Upper lobe of left lung (tissue), 6 donors: ENCODE data around the gene STARD9. TPM values are rescaled to one million over a fixed set of nuclear protein-coding genes. Genes with fewer than 3 reads are reported as not detected.

Experiments used
- ATAC-seq, 2 donors: fragments of 200-7000 bp; cut with Tn5 transposase; one replicate each; pipeline ENCODE4 v1.9.1; 2022; ENCODE audit warnings: mild to moderate bottlenecking in 2 of 2, moderate library complexity in 2 of 2; ENCODE audit not compliant: low FRiP score in 2 of 2
- DNase-seq, 2 donors: peaks; one replicate each; pipeline ENCODE4 v3.0.0-alpha.2; 2019 to 2020
- H3K27ac ChIP-seq, 4 donors: fragments of 200-600 bp; sonication (generic); one replicate each; pipeline ENCODE4 v1.5.1; 2016 to 2019
- H3K27me3 ChIP-seq, 4 donors: fragments of 200-600 bp; sonication (generic); one replicate each; pipeline ENCODE4 v1.5.1; 2017 to 2019
- H3K36me3 ChIP-seq, 4 donors: fragments of 200-600 bp; sonication (generic); one replicate each; pipeline ENCODE4 v1.5.1; 2016 to 2019
- H3K4me1 ChIP-seq, 4 donors: fragments of 200-600 bp; sonication (generic); one replicate each; pipeline ENCODE4 v1.5.1; 2018 to 2019
- H3K4me3 ChIP-seq, 4 donors: fragments of 200-600 bp; sonication (generic); one replicate each; pipeline ENCODE4 v1.5.1; 2017 to 2019; ENCODE audit warnings: mild to moderate bottlenecking in 2 of 4, moderate library complexity in 1 of 4
- H3K9me3 ChIP-seq, 4 donors: fragments of 200-600 bp; sonication (generic); one replicate each; pipeline ENCODE4 v1.5.1; 2018 to 2019
- EP300 ChIP-seq, 4 donors: sonication (generic); formaldehyde crosslinking; IDR thresholded peaks; one replicate each; pipeline ENCODE4 v1.5.1; 2017; ENCODE audit warnings: antibody characterized with exemption in 4 of 4, control low read depth in 2 of 4
- POLR2A ChIP-seq, 4 donors: fragments of 450-650 bp; IDR thresholded peaks; one replicate each; pipeline ENCODE4 v1.5.1; 2016 to 2017; ENCODE audit warnings: antibody characterized with exemption in 4 of 4, mild to moderate bottlenecking in 2 of 4
- POLR2AphosphoS5 ChIP-seq, 2 donors: sonication (generic); formaldehyde crosslinking; IDR thresholded peaks; one replicate each; pipeline ENCODE4 v1.5.1; 2017; ENCODE audit warnings: antibody characterized with exemption in 2 of 2
- WGBS, 2 donors: methylation state at CpG; one replicate each; pipeline ENCODE4 v1.1.5; 2017 to 2018; 5-methylcytosine and 5-hydroxymethylcytosine counted together
- total RNA-seq, 6 donors: library from RNA; depleted of rRNA in 4 of 6; stranded (reverse); fragments of >200 nt in 4 of 6; gene quantifications; one replicate each; pipeline versions ENCODE4 v1.1.0 to v1.2.1, GENCODE V29; 2016 to 2021
- TF ChIP-seq, protein P1 (sequence below), 6 experiments: fragments of 450-650 bp in 4 of 6; fragments of 200-600 bp in 2 of 6; sonication (generic) in 2 of 6; IDR thresholded peaks; one replicate each; pipeline ENCODE4 v1.5.1; 2016 to 2019; ENCODE audit warnings: antibody characterized with exemption in 6 of 6
- donor health status: DM: no; HTN: no; CAD: no; lungs with moderate emphysema.
- donor health status: DM: no; HTN: yes; CAD: no; lungs with severe emphysema.

Gene STARD9
- total RNA-seq, 6 donors from 2014 or later, result 14.6 to 141 (median 28.8) TPM

DNA sequence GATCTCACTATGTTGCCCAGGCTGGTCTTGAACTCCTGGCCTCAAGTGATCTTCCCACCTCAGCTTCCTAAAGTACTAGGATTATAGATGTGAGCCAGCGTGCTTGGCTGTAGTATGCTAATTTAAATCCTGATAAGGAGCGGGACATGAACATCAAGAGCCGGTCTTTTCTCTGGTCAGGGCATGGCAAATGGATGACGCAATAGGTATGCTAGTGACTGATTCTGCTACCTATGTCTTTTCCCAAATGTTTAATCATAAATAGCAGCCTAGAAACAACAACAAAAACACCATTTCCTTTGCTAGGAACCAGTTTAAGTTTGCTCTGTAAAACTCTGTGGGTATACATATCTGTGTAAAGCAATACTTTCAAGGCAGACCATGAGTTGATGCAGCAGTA, 64.7 kb downstream of the STARD9 start:
- ATAC-seq (no peak), DNase-seq (no peak)
- no peak overlapping the region for H3K4me3 ChIP-seq
- 92 to 97% methylated on average over 4 of the region's 4 CpGs for WGBS, 2 donors
- no peaks in the 10 kb centered on the region for H3K4me1 ChIP-seq
- peaks cover 4 to 49% (median 22%) of the 10 kb centered on the region in 4 donors for H3K36me3 ChIP-seq
- H3K27ac ChIP-seq, result no peak overlapping the region
- no peak for TF ChIP-seq POLR2AphosphoS5 (IDR thresholded peaks at IDR 0.05)
- no peak for TF ChIP-seq EP300 (IDR thresholded peaks at IDR 0.05)
- TF ChIP-seq, protein P1, sequence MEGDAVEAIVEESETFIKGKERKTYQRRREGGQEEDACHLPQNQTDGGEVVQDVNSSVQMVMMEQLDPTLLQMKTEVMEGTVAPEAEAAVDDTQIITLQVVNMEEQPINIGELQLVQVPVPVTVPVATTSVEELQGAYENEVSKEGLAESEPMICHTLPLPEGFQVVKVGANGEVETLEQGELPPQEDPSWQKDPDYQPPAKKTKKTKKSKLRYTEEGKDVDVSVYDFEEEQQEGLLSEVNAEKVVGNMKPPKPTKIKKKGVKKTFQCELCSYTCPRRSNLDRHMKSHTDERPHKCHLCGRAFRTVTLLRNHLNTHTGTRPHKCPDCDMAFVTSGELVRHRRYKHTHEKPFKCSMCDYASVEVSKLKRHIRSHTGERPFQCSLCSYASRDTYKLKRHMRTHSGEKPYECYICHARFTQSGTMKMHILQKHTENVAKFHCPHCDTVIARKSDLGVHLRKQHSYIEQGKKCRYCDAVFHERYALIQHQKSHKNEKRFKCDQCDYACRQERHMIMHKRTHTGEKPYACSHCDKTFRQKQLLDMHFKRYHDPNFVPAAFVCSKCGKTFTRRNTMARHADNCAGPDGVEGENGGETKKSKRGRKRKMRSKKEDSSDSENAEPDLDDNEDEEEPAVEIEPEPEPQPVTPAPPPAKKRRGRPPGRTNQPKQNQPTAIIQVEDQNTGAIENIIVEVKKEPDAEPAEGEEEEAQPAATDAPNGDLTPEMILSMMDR (IDR thresholded peaks at IDR 0.05), result no peak
- no peak for TF ChIP-seq POLR2A (IDR thresholded peaks at IDR 0.05)
- no peaks in the 10 kb centered on the region for H3K27me3 ChIP-seq
- no peaks in the 10 kb centered on the region for H3K9me3 ChIP-seq

DNA sequence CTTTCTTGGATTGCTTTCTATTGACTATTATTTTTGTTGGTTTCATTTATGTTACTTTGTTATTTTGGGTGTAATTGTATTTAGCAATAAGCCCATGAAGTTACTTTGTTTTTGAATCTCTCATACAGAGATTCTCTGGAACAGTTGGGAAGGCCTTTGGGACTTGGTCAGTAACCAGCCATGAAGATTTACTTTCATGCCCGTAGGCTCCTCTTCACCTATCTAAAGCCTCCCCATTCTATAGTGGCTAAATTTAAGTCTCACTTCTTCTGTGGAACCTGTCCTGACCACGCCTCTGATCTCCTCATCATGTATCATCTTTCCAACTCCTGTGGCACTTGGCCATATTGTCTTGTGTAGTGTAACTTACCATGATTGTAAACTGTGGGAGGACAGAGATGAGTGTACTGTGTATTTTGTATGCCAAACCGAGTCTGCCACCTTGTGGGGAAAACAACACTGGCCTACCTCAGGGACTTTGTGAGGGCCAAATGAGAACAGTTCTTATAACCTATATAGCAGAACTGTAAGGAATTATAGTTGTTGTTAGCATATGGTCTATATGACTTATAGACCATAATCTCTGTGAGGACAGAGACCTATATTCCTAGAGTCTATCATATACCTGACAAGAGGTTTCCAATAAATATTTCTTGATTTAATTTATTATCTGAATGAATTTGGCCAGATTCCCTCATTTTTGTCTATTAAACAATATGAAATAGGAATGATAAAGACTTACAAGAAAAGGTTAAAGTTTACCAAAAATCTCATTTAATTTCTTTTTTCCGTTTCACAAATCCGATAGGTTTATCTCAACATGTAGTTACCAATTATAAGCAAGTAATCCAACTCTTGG, 75.0 kb downstream of the STARD9 start:
- TF ChIP-seq POLR2A (IDR thresholded peaks at IDR 0.05), result no peak
- TF ChIP-seq POLR2AphosphoS5 (IDR thresholded peaks at IDR 0.05), result no peak
- TF ChIP-seq EP300 (IDR thresholded peaks at IDR 0.05), result no peak
- TF ChIP-seq, protein P1 (IDR thresholded peaks at IDR 0.05), result peak; percentile 63 to 82 (median 72)
- Histone ChIP-seq H3K27me3 (no peaks in the 10 kb centered on the region), H3K4me1 (peaks cover 0 to 13% (median 0%) of the 10 kb centered on the region in 4 donors), H3K27ac (no peak overlapping the region), H3K4me3 (no peak overlapping the region), H3K36me3 (peaks cover 0 to 32% (median 3%) of the 10 kb centered on the region in 4 donors), H3K9me3 (no peaks in the 10 kb centered on the region)
- DNase-seq (peak in 1 of 2 donors; percentile 58), ATAC-seq (peak; percentile 90)
- 60 to 65% methylated on average over 5 of the region's 5 CpGs for WGBS, 2 donors

DNA sequence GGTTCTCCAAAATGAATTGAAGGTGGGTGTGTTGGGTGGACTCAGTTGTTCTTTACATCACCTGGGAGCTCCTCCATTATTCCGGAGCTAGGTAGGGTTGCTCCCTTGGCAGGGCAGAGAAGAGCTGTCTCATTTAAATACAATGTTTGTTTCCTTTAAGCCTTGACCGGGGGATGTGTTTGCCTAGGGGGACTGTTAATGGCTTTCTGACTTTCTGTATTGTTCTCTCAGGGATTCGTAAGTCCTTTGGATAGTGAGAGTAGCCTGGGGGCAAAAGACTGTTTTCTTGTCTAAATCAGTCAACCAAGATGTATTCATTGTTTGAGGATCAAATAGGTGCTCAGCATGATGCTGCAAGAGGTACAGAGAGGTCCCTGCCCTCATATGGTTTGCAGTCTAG, 90.4 kb downstream of the STARD9 start:
- no peak for ATAC-seq
- peaks cover 0 to 89% (median 23%) of the 10 kb centered on the region in 4 donors for H3K36me3 ChIP-seq
- no peaks in the 10 kb centered on the region for H3K9me3 ChIP-seq
- 83% methylated on average over 3 of the region's 3 CpGs for WGBS, 2 donors
- no peak overlapping the region for H3K4me3 ChIP-seq
- no peak overlapping the region for H3K27ac ChIP-seq
- TF ChIP-seq EP300 (IDR thresholded peaks at IDR 0.05), result no peak
- TF ChIP-seq, protein P1 (IDR thresholded peaks at IDR 0.05), result no peak
- TF ChIP-seq POLR2AphosphoS5 (IDR thresholded peaks at IDR 0.05), result no peak
- TF ChIP-seq POLR2A (IDR thresholded peaks at IDR 0.05), result no peak
- no peaks in the 10 kb centered on the region for H3K27me3 ChIP-seq
- DNase-seq, result no peak
- H3K4me1 ChIP-seq, result no peaks in the 10 kb centered on the region

DNA sequence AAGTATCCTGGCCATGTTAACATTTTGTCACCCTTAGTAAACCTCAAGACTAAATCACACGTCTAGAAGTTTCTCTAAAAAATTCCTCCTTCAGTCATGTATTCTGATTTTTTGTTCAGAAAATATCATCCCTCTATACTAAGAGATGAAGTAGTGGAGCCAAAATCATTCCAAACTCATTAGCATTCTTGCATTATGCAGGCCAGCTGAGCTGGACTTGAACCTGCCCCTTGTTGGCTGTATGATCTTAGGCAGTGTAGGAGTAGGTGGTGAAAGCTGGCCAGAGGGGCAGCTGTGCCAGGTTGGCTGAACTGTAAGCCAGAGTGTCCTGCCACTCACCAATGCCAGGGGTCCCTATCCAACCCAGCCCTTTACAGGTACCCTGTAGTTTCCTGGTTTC, 92.4 kb downstream of the STARD9 start:
- WGBS, 2 donors, result 88 to 96% methylated on average over 1 of the region's 1 CpG
- peaks cover 0 to 81% (median 27%) of the 10 kb centered on the region in 4 donors for H3K36me3 ChIP-seq
- TF ChIP-seq, protein P1 (IDR thresholded peaks at IDR 0.05), result no peak
- TF ChIP-seq POLR2AphosphoS5 (IDR thresholded peaks at IDR 0.05) (no peak), POLR2A (IDR thresholded peaks at IDR 0.05) (no peak)

More for the DNA sequence above, 92.4 kb downstream of the STARD9 start:
- no peak overlapping the region for H3K4me3 ChIP-seq
- no peaks in the 10 kb centered on the region for H3K9me3 ChIP-seq
- no peak overlapping the region for H3K27ac ChIP-seq
- no peaks in the 10 kb centered on the region for H3K27me3 ChIP-seq
- no peaks in the 10 kb centered on the region for H3K4me1 ChIP-seq
- DNase-seq (no peak), ATAC-seq (no peak)
